ENCODE measurements around the gene YTHDF2.

DNA sequence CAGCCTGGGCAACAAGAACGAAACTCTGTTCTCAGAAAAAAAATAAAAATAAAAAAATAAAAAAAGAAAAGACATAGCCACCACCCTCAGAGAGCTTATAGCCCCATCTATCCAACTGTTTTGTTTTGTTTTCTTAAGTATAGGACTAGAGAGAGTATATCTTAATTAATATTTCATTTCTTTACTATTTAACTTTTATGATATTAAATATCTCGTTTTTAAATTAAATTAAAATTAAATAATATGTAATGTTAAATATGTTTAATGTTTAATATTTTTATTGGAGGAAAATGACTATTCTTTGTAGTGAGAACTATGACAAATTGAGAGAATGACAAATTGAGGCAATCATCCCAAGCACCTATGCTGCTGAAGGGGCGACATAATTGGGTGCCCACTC lies 33.1 kb upstream of the YTHDF2 start:
- no peak for TF ChIP-seq CTCF (IDR thresholded peaks at IDR 0.05)
- TF ChIP-seq POLR2A (IDR thresholded peaks at IDR 0.05) = no peak
- no peak for TF ChIP-seq POLR2AphosphoS5 (IDR thresholded peaks at IDR 0.05)
- TF ChIP-seq EP300 (IDR thresholded peaks at IDR 0.05) = no peak

Data from sigmoid colon (tissue), 4 donors.